GM12872 (cell line): ENCODE data around the gene CTCFL.

ENCODE experiments used
- CTCF ChIP-seq: IDR thresholded peaks from 3 replicates; pipeline ENCODE4 v1.5.1; 2011; ENCODE audit warnings: low read depth, mild to moderate bottlenecking, low read length, moderate library complexity; ENCODE audit not compliant: insufficient read depth

CTCFL gene

GRCh38 chr20:57450931-57451330 lies 74.0 kb downstream of the CTCFL start:
- no peak for TF ChIP-seq CTCF

GRCh38 chr20:57450419-57450818 lies 74.5 kb downstream of the CTCFL start:
- no peak for TF ChIP-seq CTCF

GRCh38 chr20:57449398-57450354 lies 75.3 kb downstream of the CTCFL start:
- TF ChIP-seq CTCF: no peak

- TF ChIP-seq CTCF: no peak
These were observed 76.1 kb downstream of the CTCFL start for GRCh38 chr20:57448764-57449354.
